NB4 (cell line): Measurements from ENCODE around the gene NTRK3.

ENCODE experiments used
- CTCF ChIP-seq: IDR thresholded peaks from one replicate; pipeline ENCODE4 v1.5.1; 2012; ENCODE audit warnings: low read depth, low read length
- MYC ChIP-seq: IDR thresholded peaks from 2 replicates; pipeline ENCODE4 v1.6.1; 2011; ENCODE audit warnings: low read depth, low read length
- POLR2A ChIP-seq: IDR thresholded peaks from 2 replicates; pipeline ENCODE4 v1.6.1; 2011; ENCODE audit warnings: mild to moderate bottlenecking; ENCODE audit not compliant: insufficient read length; ENCODE audit errors: extremely low read depth

GRCh38 chr15:87967951-87968350 lies 288.6 kb downstream of the NTRK3 start:
- no peak for TF ChIP-seq POLR2A
- TF ChIP-seq CTCF, result no peak
- no peak for TF ChIP-seq MYC
